Stimulated activated CD4-positive, alpha-beta T cell treated with anti-CD3 and anti-CD28 coated beads, Interleukin-1b, Interleukin-23, amount 100 ng/mL, for 48 hours (primary cell): ENCODE measurements around the gene SPRR1B.
"Not testable (repeated sequence)": the region's sequence is repeated elsewhere in the genome, so short reads cannot be mapped to it uniquely, and the experiment has no call there.

Source experiments
- DNase-seq: peaks from one replicate; pipeline ENCODE4 v3.0.0-alpha.2; 2020

SPRR1B gene

GRCh38 chr1:153030895-153031294 is at the start of gene SPRR1B:
SPRR1B (plus strand) TSS chr1:153031203; CDS start chr1:153032346, 1,143 bp downstream.
- DNase-seq, result no peak

- no peak for DNase-seq
These were observed 48.9 kb upstream of the SPRR1B start for GRCh38 chr1:152982076-152982475.

GRCh38 chr1:152983234-152983633 is 47.8 kb upstream of the SPRR1B start:
- DNase-seq, result no peak

- no peak for DNase-seq
These were observed 47.3 kb upstream of the SPRR1B start, which contains the start of gene SPRR1A for GRCh38 chr1:152983743-152984142. SPRR1A (plus strand) TSS chr1:152984081; CDS start chr1:152985231, 1,150 bp downstream.

- no peak for DNase-seq
These were observed 44.4 kb upstream of the SPRR1B start for GRCh38 chr1:152986578-152986977.

- no peak for DNase-seq
These were observed 37.8 kb upstream of the SPRR1B start for GRCh38 chr1:152993186-152993585.

- no peak for DNase-seq
These were observed 35.2 kb upstream of the SPRR1B start for GRCh38 chr1:152995842-152996241.

- DNase-seq, result no peak
These were observed 34.2 kb upstream of the SPRR1B start for GRCh38 chr1:152996633-152997400.

- no peak for DNase-seq
These were observed 33.1 kb upstream of the SPRR1B start for GRCh38 chr1:152997901-152998300.

- DNase-seq, result no peak
These were observed 32.5 kb upstream of the SPRR1B start for GRCh38 chr1:152998476-152998875.

GRCh38 chr1:152999818-153000217 is 31.2 kb upstream of the SPRR1B start:
- no peak for DNase-seq

GRCh38 chr1:153000294-153000693 is 30.7 kb upstream of the SPRR1B start:
- no peak for DNase-seq

- no peak for DNase-seq
These were observed 29.6 kb upstream of the SPRR1B start, which contains the start of gene SPRR3 for GRCh38 chr1:153001382-153001781. SPRR3 (plus strand) TSS chr1:153001749; CDS start chr1:153003021, 1,272 bp downstream.

GRCh38 chr1:153011235-153011758 is 19.7 kb upstream of the SPRR1B start:
- DNase-seq, result not testable (repeated sequence)

- not testable (repeated sequence) for DNase-seq
These were observed 9.2 kb upstream of the SPRR1B start for GRCh38 chr1:153021829-153022228.

- not testable (repeated sequence) for DNase-seq
These were observed 8.7 kb upstream of the SPRR1B start for GRCh38 chr1:153022340-153022739.

GRCh38 chr1:153023109-153023508 is 7.9 kb upstream of the SPRR1B start:
- DNase-seq, result no peak

GRCh38 chr1:153024413-153024812 is 6.6 kb upstream of the SPRR1B start:
- DNase-seq, result no peak

GRCh38 chr1:153025797-153026196 is 5.2 kb upstream of the SPRR1B start:
- no peak for DNase-seq

GRCh38 chr1:153028766-153029165 is 2.2 kb upstream of the SPRR1B start:
- DNase-seq, result no peak

GRCh38 chr1:153032073-153032472 is 1.1 kb downstream of the SPRR1B start:
- DNase-seq, result no peak

- DNase-seq, result no peak
These were observed 1.8 kb downstream of the SPRR1B start for GRCh38 chr1:153032677-153033308.

- no peak for DNase-seq
These were observed 4.2 kb downstream of the SPRR1B start for GRCh38 chr1:153035211-153035610.
